H54 (cell line): Measurements from ENCODE around the gene TMEM107.

Experiments used
- DNase-seq: peaks from one replicate; pipeline ENCODE4 v3.0.0; 2011; ENCODE audit warnings: low spot score, mixed read lengths; ENCODE audit not compliant: insufficient read length
- FAIRE-seq: peaks from 3 replicates; lab custom pipeline; 2011; peaks lifted over from hg19 to GRCh38; lab: Jason Lieb, UNC
- POLR2A ChIP-seq: IDR thresholded peaks from 2 replicates; pipeline ENCODE4 v1.6.1; 2011; ENCODE audit warnings: low read depth, mild to moderate bottlenecking, low read length

The TMEM107 gene

GRCh38 chr17:8153031-8153451 lies 23.1 kb downstream of the TMEM107 start:
- TF ChIP-seq POLR2A = no peak
- FAIRE-seq = no peak
- DNase-seq = no peak

DNA sequence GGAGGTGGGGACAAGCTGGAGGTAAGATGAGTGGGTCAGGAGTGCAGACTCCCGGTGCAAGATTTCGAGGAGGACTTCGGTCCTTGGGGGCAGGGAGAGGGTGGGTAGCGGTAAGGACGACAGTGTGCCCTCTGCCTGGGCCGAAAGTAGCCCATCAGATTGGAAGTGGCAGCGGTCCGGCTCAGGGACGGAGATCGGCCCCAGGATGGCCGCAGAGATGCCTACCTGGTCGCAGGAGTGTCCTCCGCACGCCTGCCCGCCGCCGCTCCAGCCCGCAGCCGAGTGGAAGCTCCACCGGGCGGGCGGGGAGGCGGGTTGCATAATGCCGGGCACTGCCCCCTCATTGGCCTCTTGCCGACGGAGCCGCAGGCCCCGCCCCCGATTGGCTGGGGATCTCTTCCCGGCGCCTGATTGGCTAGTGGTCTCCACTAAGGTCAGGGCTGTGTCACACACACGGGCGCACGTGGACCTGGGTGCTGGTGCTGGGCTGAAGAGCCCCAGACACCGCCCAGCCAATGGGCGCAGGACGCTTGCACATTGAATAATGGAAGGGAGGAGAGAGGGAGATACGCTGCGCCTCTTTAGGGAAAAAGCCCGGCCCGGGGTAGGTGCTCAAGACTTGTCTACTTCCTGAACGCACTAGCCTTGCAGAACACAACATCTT lies 23.9 kb downstream of the TMEM107 start, which contains the start of gene PER1:
Gene PER1 (minus strand): TSS at position 293 of the 664 bp plus-strand sequence. CDS start 1,698 bp downstream, outside the sequence.
- no peak for FAIRE-seq
- peak; percentile 90 for DNase-seq
- TF ChIP-seq POLR2A = peak; percentile 79

DNA sequence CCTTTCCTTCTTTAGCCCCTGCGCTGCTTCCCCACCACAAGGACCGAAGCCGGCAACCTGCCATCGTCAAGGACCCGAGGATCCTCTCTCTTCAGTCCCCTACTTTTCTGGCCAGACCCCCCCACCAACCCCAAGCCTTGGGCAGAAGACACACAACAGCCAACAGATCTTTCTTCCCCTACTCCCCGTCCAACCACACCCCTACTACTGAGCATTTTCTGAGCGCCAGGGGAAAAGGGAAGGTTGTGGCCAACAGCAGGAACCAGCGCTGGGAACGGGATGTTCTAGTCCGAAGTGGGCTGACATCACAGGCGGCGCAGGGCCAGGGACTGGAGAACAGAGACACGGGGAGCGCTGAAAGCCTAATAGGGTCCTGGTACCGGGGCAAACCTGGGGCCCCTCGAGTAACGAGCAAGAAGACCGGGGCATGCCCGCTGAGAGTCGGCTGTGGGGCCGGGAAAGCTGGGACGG lies 24.5 kb downstream of the TMEM107 start:
- no peak for TF ChIP-seq POLR2A
- DNase-seq (no peak), FAIRE-seq (no peak)

DNA sequence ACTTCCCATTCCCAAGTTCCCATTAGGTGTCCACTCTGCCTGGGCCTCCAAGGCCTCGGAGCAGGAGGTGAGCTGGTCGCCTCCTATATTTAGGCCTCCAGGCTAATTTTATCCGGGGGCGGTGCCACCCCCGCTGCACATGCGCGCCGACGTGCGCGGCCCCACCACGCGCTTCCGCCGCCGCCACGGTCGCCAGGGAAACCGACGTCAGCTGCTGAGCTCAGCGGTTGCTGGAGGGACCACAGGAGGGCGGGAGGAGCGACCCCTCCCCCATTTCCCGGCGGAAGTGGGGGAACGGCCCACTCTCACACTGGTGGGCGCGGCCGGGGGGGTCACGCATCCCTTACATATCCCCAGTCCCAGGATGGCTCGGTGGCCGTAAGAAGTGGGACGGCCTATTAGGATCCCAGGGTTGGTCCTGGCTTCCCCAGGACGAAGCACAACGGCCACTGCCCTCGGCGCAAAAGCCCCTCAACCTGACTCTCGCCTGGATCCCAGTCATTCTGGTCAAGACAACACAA lies 25.0 kb downstream of the TMEM107 start:
- TF ChIP-seq POLR2A = peak; percentile 38; the same call in 1 of the 2 replicates
- no peak for DNase-seq
- no peak for FAIRE-seq

DNA sequence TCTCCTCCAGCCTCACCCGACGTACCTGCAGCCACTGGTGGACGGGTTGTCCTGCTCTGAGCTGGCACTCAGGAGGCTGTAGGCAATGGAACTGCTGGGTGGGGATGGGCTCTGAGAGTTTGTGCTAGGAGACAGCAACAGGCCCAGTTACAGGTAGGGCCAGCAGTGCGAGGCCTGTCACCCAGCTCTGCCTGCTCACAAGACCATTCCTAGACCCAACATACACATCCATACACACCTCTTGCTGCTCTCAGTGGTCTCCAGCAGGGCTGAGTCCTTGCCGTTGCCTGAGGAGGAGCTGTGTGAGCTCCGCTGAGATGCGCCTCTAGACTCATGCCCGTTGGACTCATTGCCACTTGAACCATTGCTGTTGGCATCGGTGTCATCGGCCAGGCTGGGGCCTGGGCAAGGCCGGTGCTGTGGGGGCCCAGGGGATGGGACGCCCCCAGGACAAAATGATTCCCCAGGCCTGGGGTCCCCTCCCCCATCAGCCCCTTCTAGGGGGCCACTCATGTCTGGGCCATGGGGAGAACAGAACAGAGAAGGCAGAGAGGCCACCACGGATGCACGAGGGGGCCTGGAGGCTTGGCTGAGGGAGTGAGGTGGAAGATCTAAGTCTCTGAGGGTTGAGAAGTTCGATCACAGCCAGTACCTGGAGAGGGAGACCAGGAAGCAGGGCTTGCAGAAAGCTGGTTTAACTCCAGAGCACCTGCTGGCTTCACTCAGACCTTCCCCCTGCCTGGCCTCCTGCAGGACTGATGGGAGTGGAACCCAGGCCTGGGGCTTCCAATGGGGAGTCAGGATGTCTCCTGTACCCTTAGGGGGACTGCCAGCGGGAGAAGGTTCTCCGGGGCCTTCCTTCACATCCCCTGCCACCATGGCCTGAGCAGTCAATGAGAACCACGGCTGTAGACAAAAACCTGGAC lies 25.7 kb downstream of the TMEM107 start:
- FAIRE-seq (no peak), DNase-seq (no peak)
- TF ChIP-seq POLR2A = no peak

GRCh38 chr17:8149419-8150193 lies 26.6 kb downstream of the TMEM107 start:
- DNase-seq = no peak
- no peak for TF ChIP-seq POLR2A
- no peak for FAIRE-seq

DNA sequence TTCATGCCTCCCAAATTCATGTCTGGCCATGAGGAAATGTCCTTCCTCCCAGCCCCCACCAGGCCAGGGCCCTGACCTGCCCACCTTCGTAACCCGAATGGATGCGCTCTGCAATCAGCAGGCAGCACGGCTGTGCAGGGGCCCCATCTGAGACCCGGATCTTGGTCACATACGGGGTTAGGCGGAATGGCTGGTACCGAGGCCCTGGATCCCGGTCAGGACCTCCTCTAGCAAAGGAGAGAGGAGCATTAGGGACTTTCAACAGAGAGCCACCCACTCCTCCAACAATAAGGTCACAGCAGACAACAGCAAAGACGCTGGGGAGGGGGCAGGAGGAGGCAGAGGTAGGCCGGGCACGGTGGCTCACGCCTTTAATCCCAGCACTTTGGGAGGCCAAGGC lies 27.6 kb downstream of the TMEM107 start:
- no peak for TF ChIP-seq POLR2A
- no peak for FAIRE-seq
- no peak for DNase-seq

- FAIRE-seq (no peak), DNase-seq (no peak)
- no peak for TF ChIP-seq POLR2A
Measured at GRCh38 chr17:8147805-8148404, 28.3 kb downstream of the TMEM107 start.

DNA sequence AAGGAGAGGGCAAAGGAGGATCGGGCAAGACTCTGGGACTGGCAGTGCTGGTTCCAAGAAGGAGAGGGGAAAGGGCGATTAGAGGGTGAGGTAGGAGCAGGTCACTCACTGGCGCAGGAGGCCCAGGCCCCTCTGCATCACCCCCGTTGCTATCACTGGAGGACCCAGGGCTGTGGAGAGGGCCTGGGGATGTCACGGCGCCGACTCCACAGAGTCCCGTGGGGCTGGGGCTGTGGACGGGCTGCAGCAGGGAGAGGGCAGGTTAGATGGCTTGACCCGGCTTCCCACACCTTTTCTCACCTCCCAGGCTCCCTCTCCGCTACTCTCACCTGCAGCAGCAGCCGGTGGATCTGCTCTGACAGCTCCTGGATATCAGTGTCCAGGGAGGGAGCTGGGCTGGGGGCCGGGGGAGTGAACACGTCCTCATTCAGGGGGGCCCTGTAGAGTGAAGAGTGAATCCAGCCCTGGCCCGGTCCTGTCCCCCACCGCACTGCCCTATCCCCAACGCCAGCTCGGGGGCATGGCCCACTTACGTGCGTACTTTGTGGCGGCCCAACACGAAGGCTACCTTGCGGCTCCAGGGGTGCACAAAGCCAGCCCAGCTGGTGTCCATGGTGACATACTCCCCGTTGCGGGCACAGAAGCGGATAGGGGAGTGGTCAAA lies 28.9 kb downstream of the TMEM107 start:
- no peak for TF ChIP-seq POLR2A
- DNase-seq = no peak
- FAIRE-seq = no peak

DNA sequence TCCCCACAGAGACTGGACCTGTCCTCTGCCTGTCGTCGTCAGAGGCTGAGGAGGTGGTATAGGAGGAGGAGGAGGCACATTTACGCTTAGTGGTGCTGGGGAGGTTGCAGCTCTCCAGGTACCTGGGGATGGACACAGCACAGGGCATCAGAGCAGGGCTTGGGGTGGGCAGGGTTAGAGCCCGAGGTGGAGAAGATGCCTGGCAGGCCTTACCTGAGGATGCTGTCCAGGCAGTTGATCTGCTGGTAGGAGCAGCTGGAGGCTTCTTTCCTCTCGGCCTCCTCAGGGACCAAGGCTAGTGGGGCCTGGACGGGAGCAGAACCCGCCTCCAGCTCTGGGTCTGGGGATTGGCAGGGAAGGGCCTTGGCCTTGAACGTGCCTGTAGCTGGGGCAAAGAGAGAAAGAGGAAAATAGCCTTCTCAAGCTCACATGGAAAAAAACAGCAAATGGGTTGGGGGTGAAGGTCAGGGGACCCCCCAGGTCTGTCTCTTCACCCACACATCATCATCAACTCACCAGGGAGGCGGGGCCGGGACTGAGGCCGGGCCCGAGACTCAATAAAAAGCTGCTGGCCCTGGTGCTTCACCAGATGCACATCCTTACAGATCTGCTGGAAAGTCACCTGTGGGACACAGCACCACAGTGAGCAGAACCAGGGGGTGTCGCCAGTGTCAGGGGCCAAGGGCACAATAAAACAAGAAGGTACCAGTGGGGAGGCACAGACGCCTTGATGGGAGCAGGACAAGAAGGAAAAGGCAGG lies 29.6 kb downstream of the TMEM107 start:
- no peak for TF ChIP-seq POLR2A
- DNase-seq (no peak), FAIRE-seq (no peak)

GRCh38 chr17:8145811-8146210 lies 30.4 kb downstream of the TMEM107 start:
- DNase-seq (no peak), FAIRE-seq (no peak)
- TF ChIP-seq POLR2A = no peak
